Effector memory CD4-positive, alpha-beta T cell (primary cell): Measurements from ENCODE around the gene PLIN4.

Source experiments
- DNase-seq, 3 donors: peaks; one replicate each; pipeline ENCODE4 v3.0.0-alpha.2; 2020
- H3K27ac ChIP-seq: 2 replicates; pipeline ENCODE4 v1.7.0; 2013; ENCODE audit warnings: mild to moderate bottlenecking, low read length, moderate library complexity; ENCODE audit not compliant: insufficient read depth, poor library complexity, severe bottlenecking
- H3K27me3 ChIP-seq: replicated peaks from 2 replicates; pipeline ENCODE4 v1.7.0; 2013; ENCODE audit warnings: mild to moderate bottlenecking, low read length; ENCODE audit not compliant: insufficient read depth, control insufficient read depth, poor library complexity, severe bottlenecking
- H3K36me3 ChIP-seq: 2 replicates; pipeline ENCODE4 v1.7.0; 2013; ENCODE audit warnings: mild to moderate bottlenecking, low read length, moderate library complexity; ENCODE audit not compliant: control insufficient read depth, insufficient read depth
- H3K4me1 ChIP-seq: 2 replicates; pipeline ENCODE4 v1.7.0; 2013; ENCODE audit warnings: low read length, mild to moderate bottlenecking; ENCODE audit not compliant: control insufficient read depth, insufficient read depth, poor library complexity, severe bottlenecking
- H3K4me3 ChIP-seq: 2 replicates; pipeline ENCODE4 v1.7.0; 2013; ENCODE audit warnings: low read length, low read depth, mild to moderate bottlenecking; ENCODE audit not compliant: insufficient read depth, poor library complexity, severe bottlenecking
- H3K9me3 ChIP-seq: 2 replicates; pipeline ENCODE4 v1.7.0; 2013; ENCODE audit warnings: mild to moderate bottlenecking, low read length, moderate library complexity; ENCODE audit not compliant: control insufficient read depth

PLIN4 gene

GRCh38 chr19:4501691-4502090, 16.6 kb downstream of the PLIN4 start:
- peaks cover 23% of the 10 kb centered on the region for H3K36me3 ChIP-seq
- H3K4me1 ChIP-seq = no peaks in the 10 kb centered on the region
- H3K27ac ChIP-seq = no peak overlapping the region
- no peaks in the 10 kb centered on the region for H3K9me3 ChIP-seq
- no peak for DNase-seq
- no peak overlapping the region for H3K4me3 ChIP-seq
- H3K27me3 ChIP-seq = no peaks in the 10 kb centered on the region

- H3K4me3 ChIP-seq = no peak overlapping the region
- DNase-seq = no peak
- H3K4me1 ChIP-seq = no peaks in the 10 kb centered on the region
- H3K36me3 ChIP-seq = peaks cover 28% of the 10 kb centered on the region
- no peak overlapping the region for H3K27ac ChIP-seq
- H3K27me3 ChIP-seq = no peaks in the 10 kb centered on the region
- H3K9me3 ChIP-seq = no peaks in the 10 kb centered on the region
Observed at GRCh38 chr19:4500841-4501591, 17.3 kb downstream of the PLIN4 start.

GRCh38 chr19:4499855-4500254, 18.4 kb downstream of the PLIN4 start:
- Histone ChIP-seq H3K4me1 (no peaks in the 10 kb centered on the region), H3K36me3 (peaks cover 36% of the 10 kb centered on the region), H3K27ac (no peak overlapping the region), H3K27me3 (no peaks in the 10 kb centered on the region), H3K9me3 (no peaks in the 10 kb centered on the region), H3K4me3 (no peak overlapping the region)
- DNase-seq = no peak

- no peak overlapping the region for H3K4me3 ChIP-seq
- DNase-seq = no peak
- no peaks in the 10 kb centered on the region for H3K9me3 ChIP-seq
- H3K27ac ChIP-seq = no peak overlapping the region
- H3K27me3 ChIP-seq = no peaks in the 10 kb centered on the region
- H3K4me1 ChIP-seq = no peaks in the 10 kb centered on the region
- H3K36me3 ChIP-seq = peaks cover 42% of the 10 kb centered on the region
Observed at GRCh38 chr19:4499318-4499717, 19.0 kb downstream of the PLIN4 start.

GRCh38 chr19:4498694-4499093, 19.6 kb downstream of the PLIN4 start:
- no peak for DNase-seq
- no peaks in the 10 kb centered on the region for H3K27me3 ChIP-seq
- peaks cover 48% of the 10 kb centered on the region for H3K36me3 ChIP-seq
- no peaks in the 10 kb centered on the region for H3K4me1 ChIP-seq
- H3K4me3 ChIP-seq = no peak overlapping the region
- no peak overlapping the region for H3K27ac ChIP-seq
- H3K9me3 ChIP-seq = no peaks in the 10 kb centered on the region

- Histone ChIP-seq H3K27me3 (no peaks in the 10 kb centered on the region), H3K4me3 (no peak overlapping the region), H3K4me1 (no peaks in the 10 kb centered on the region), H3K27ac (no peak overlapping the region), H3K36me3 (peaks cover 55% of the 10 kb centered on the region), H3K9me3 (no peaks in the 10 kb centered on the region)
- DNase-seq = no peak
Observed at GRCh38 chr19:4497770-4498389, 20.4 kb downstream of the PLIN4 start.

- H3K9me3 ChIP-seq = no peaks in the 10 kb centered on the region
- H3K4me1 ChIP-seq = no peaks in the 10 kb centered on the region
- peaks cover 54% of the 10 kb centered on the region for H3K36me3 ChIP-seq
- H3K4me3 ChIP-seq = no peak overlapping the region
- no peak overlapping the region for H3K27ac ChIP-seq
- no peaks in the 10 kb centered on the region for H3K27me3 ChIP-seq
- DNase-seq = no peak
Observed at GRCh38 chr19:4496304-4496703, 22.0 kb downstream of the PLIN4 start.

- H3K27me3 ChIP-seq = no peaks in the 10 kb centered on the region
- no peaks in the 10 kb centered on the region for H3K4me1 ChIP-seq
- no peak overlapping the region for H3K4me3 ChIP-seq
- peaks cover 53% of the 10 kb centered on the region for H3K36me3 ChIP-seq
- H3K9me3 ChIP-seq = no peaks in the 10 kb centered on the region
- H3K27ac ChIP-seq = no peak overlapping the region
- no peak for DNase-seq
Observed at GRCh38 chr19:4495471-4495870, 22.8 kb downstream of the PLIN4 start.

- Histone ChIP-seq H3K4me3 (no peak overlapping the region), H3K27me3 (no peaks in the 10 kb centered on the region), H3K27ac (no peak overlapping the region), H3K4me1 (no peaks in the 10 kb centered on the region), H3K9me3 (no peaks in the 10 kb centered on the region), H3K36me3 (peaks cover 58% of the 10 kb centered on the region)
- no peak for DNase-seq
Observed at GRCh38 chr19:4494691-4495064, 23.6 kb downstream of the PLIN4 start.

- H3K27ac ChIP-seq = no peak overlapping the region
- H3K36me3 ChIP-seq = peaks cover 61% of the 10 kb centered on the region
- no peak overlapping the region for H3K4me3 ChIP-seq
- no peaks in the 10 kb centered on the region for H3K9me3 ChIP-seq
- no peak for DNase-seq
- no peaks in the 10 kb centered on the region for H3K4me1 ChIP-seq
- H3K27me3 ChIP-seq = no peaks in the 10 kb centered on the region
Observed at GRCh38 chr19:4493929-4494690, 24.2 kb downstream of the PLIN4 start.
